Caco-2 (cell line): ENCODE data around the gene CHID1. TPM values are rescaled to one million over a fixed set of nuclear protein-coding genes. Genes with fewer than 3 reads are reported as not detected.

Experiments
- BruUV-seq: library from RNA; stranded (reverse); fragments of 400-500 nt; replicated peaks from 2 replicates; lab custom pipeline; 2021; lab: Mats Ljungman, UMichigan
- CTCF ChIA-PET: fragments of 300-600 bp; sonication (Branson Sonifier 250); formaldehyde crosslinking; loops from one replicate; lab custom pipeline; 2022; ENCODE audit warnings: antibody characterized with exemption; lab: Charles Lee
- POLR2A ChIA-PET: fragments of 300-600 bp; sonication (Branson Sonifier 250); formaldehyde crosslinking; loops from one replicate; lab custom pipeline; 2022; ENCODE audit warnings: antibody characterized with exemption; lab: Charles Lee
- DNase-seq, 2 experiments: peaks; one replicate each; pipeline versions ENCODE4 v3.0.0 to v3.0.0-alpha.2; 2020 to 2022
- H3K27me3 ChIP-seq: replicated peaks from 2 replicates; pipeline ENCODE4 v1.6.0; 2011; ENCODE audit warnings: low read length; ENCODE audit not compliant: control insufficient read depth, insufficient read depth
- H3K36me3 ChIP-seq: 2 replicates; pipeline ENCODE4 v1.5.1; 2011; ENCODE audit warnings: low read length; ENCODE audit not compliant: control insufficient read depth, insufficient read depth
- H3K4me1 ChIP-seq: fragments of 250-450 bp; sonication (Bioruptor Pico); 2 replicates; pipeline ENCODE4 v1.5.1; 2020; ENCODE audit warnings: mild to moderate bottlenecking
- H3K4me3 ChIP-seq: 2 replicates; pipeline ENCODE4 v1.5.1; 2011; ENCODE audit warnings: low read depth, mild to moderate bottlenecking, control low read depth, low read length
- H3K9me3 ChIP-seq: fragments of 250-450 bp; sonication (Bioruptor Pico); 2 replicates; pipeline ENCODE4 v1.5.1; 2020; ENCODE audit warnings: mild to moderate bottlenecking, moderate library complexity
- H3K27ac Mint-ChIP-seq: one replicate; pipeline ENCODE4 v1.8.0; 2022; ENCODE audit warnings: mixed read lengths; ENCODE audit not compliant: unreplicated experiment
- H3K27me3 Mint-ChIP-seq: one replicate; pipeline ENCODE4 v1.8.0; 2022; ENCODE audit warnings: mixed read lengths; ENCODE audit not compliant: insufficient read depth, unreplicated experiment
- H3K36me3 Mint-ChIP-seq: one replicate; pipeline ENCODE4 v1.8.0; 2022; ENCODE audit warnings: mild to moderate bottlenecking, mixed read lengths; ENCODE audit not compliant: insufficient read depth, unreplicated experiment
- H3K4me1 Mint-ChIP-seq: one replicate; pipeline ENCODE4 v1.8.0; 2022; ENCODE audit warnings: low read depth, mixed read lengths; ENCODE audit not compliant: unreplicated experiment
- H3K4me3 Mint-ChIP-seq: one replicate; pipeline ENCODE4 v1.8.0; 2022; ENCODE audit warnings: mild to moderate bottlenecking, moderate library complexity, mixed read lengths; ENCODE audit not compliant: unreplicated experiment
- H3K9me3 Mint-ChIP-seq: one replicate; pipeline ENCODE4 v1.8.0; 2022; ENCODE audit warnings: mixed read lengths; ENCODE audit not compliant: unreplicated experiment
- intact Hi-C: fragments of 100-400 bp; cut with micrococcal nuclease; formaldehyde crosslinking; loops from one replicate; pipeline ENCODE4 v1.10.0; 2022; ENCODE audit not compliant: unreplicated experiment
- total RNA-seq: library from RNA; stranded (reverse); gene quantifications from 2 replicates; pipeline ENCODE4 v1.2.3, GENCODE V29; 2022
- TF ChIP-seq, protein P1 (sequence below), 2 experiments: fragments of 200-600 bp in 1 of 2; IDR thresholded peaks; 1 replicate in 1 of 2; 2 replicates in 1 of 2; pipeline versions ENCODE4 v1.5.1 to v1.8.0; 2011 to 2022; ENCODE audit warnings: antibody characterized with exemption in 1 of 2, control low read depth in 1 of 2, inconsistent platforms in 1 of 2, low read depth in 1 of 2, low read length in 1 of 2, mild to moderate bottlenecking in 1 of 2, moderate library complexity in 1 of 2; ENCODE audit not compliant: insufficient read depth in 1 of 2, severe bottlenecking in 1 of 2, unreplicated experiment in 1 of 2

Gene CHID1
- total RNA-seq, 1 experiment from 2014 or later, result 180 TPM

DNA sequence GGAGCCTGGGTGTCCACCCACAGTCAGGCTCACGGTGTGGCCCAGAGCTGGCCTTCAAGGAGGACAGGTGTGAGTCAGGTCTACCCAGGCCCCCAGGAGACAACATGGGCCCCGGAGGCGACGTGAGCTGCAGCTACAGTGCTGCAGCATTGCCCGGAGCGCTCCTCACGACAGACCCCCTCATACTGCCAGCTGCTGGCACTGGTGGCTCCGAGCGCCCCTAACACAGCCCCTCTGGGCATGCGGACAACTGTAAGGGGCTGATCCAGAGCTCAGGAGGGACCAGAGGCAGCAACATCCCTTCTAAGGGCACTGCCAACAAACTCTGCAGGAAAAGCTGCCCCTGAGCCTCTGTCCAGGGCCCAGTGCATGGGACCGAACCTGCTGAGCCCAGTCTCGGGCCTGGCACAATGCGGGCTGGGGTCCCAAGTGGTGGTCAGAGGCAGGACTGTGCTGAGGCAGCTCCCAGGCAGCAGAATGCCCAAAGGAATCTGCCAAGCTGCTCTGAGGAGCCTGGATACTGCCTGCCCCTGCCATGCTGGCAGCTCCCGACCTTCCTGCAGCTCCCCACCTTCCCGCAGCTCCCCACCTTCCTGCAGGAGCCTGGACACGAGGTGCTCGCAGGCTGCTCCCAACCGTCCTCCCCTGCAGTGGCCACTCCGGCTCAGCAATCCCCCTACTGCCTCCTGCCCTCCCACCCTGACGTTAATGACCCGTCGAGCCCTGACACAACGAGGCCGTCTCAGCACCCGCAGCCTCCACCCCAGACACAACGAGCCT lies 15.1 kb downstream of the CHID1 start:
- intact Hi-C loops, result loop anchor here (5.0 kb wide), 1 partner anchor 152 kb away; no protein-coding TSS in a partner anchor
- no peak overlapping the region for H3K4me3 Mint-ChIP-seq
- ChIA-PET POLR2A (no interaction called here), CTCF (interaction anchor here (1.0 kb wide), 2 partner anchors 80 to 156 kb away, joined by 3 read pairs; no protein-coding TSS in a partner anchor)
- H3K4me1 ChIP-seq, result no peaks in the 10 kb centered on the region
- H3K36me3 ChIP-seq, result peaks cover 7% of the 10 kb centered on the region
- no peaks in the 10 kb centered on the region for H3K4me1 Mint-ChIP-seq
- DNase-seq, result no peak
- H3K9me3 Mint-ChIP-seq, result no peaks in the 10 kb centered on the region
- TF ChIP-seq, protein P1, sequence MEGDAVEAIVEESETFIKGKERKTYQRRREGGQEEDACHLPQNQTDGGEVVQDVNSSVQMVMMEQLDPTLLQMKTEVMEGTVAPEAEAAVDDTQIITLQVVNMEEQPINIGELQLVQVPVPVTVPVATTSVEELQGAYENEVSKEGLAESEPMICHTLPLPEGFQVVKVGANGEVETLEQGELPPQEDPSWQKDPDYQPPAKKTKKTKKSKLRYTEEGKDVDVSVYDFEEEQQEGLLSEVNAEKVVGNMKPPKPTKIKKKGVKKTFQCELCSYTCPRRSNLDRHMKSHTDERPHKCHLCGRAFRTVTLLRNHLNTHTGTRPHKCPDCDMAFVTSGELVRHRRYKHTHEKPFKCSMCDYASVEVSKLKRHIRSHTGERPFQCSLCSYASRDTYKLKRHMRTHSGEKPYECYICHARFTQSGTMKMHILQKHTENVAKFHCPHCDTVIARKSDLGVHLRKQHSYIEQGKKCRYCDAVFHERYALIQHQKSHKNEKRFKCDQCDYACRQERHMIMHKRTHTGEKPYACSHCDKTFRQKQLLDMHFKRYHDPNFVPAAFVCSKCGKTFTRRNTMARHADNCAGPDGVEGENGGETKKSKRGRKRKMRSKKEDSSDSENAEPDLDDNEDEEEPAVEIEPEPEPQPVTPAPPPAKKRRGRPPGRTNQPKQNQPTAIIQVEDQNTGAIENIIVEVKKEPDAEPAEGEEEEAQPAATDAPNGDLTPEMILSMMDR (IDR thresholded peaks at IDR 0.05; ENCODE audit: insufficient read depth in 1 of 2, low read depth in 1 of 2, low read length in 1 of 2, severe bottlenecking in 1 of 2, unreplicated experiment in 1 of 2), result no peak
- H3K27me3 ChIP-seq, result no peaks in the 10 kb centered on the region
- no peaks in the 10 kb centered on the region for H3K9me3 ChIP-seq
- no peaks in the 10 kb centered on the region for H3K27me3 Mint-ChIP-seq
- no peak overlapping the region for H3K27ac Mint-ChIP-seq
- no TSS peak for BruUV-seq
- no peak overlapping the region for H3K4me3 ChIP-seq
- H3K36me3 Mint-ChIP-seq, result peaks cover 33% of the 10 kb centered on the region

DNA sequence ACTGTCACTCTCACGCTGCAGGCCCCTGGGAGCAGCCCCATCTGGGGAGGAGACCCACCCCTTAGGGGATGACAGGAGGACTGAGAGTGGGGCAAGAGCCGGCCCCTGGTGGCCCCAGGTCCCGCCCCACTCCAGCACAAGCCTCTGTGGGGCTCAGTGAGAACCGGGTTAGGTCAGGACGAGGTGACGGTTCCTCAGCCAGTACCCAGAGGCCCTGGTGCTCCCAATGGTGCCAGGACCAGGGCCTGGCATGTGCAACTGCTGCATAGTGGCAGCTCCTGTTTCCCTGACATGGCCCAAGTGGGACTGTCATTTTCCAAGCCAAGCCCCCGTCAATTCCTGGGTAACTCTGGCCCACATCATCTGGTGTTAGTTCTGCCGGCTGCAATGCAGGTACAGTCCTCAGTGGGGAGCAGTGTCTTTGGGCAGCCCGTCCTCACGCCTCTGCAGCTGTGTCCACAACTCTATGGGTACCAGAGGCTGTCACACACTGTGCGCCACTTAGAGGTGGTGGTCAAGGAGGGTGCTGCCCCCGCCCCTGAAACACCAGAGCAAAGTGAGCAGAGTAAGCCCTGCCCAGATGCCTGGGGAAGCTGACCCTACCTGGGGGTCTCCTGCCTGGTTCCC lies 15.9 kb downstream of the CHID1 start:
- Histone ChIP-seq H3K9me3 (no peaks in the 10 kb centered on the region), H3K36me3 (peaks cover 3% of the 10 kb centered on the region), H3K4me1 (no peaks in the 10 kb centered on the region), H3K4me3 (no peak overlapping the region), H3K27me3 (no peaks in the 10 kb centered on the region)
- intact Hi-C loops, result loop anchor here (5.0 kb wide), 1 partner anchor 153 kb away; no protein-coding TSS in a partner anchor
- TF ChIP-seq, protein P1 (IDR thresholded peaks at IDR 0.05; ENCODE audit: insufficient read depth in 1 of 2, low read depth in 1 of 2, low read length in 1 of 2, severe bottlenecking in 1 of 2, unreplicated experiment in 1 of 2), result peak in 1 of 2 experiments; percentile 24
- ChIA-PET CTCF (interaction anchor here (0.7 to 1.0 kb wide), 4 partner anchors 13 to 157 kb away, joined by 3 to 4 read pairs (median 3); no protein-coding TSS in a partner anchor), POLR2A (no interaction called here)
- no peak for DNase-seq
- Mint-ChIP-seq H3K4me1 (no peaks in the 10 kb centered on the region), H3K27me3 (no peaks in the 10 kb centered on the region), H3K27ac (no peak overlapping the region), H3K36me3 (peaks cover 37% of the 10 kb centered on the region), H3K9me3 (no peaks in the 10 kb centered on the region), H3K4me3 (no peak overlapping the region)
- no TSS peak for BruUV-seq

DNA sequence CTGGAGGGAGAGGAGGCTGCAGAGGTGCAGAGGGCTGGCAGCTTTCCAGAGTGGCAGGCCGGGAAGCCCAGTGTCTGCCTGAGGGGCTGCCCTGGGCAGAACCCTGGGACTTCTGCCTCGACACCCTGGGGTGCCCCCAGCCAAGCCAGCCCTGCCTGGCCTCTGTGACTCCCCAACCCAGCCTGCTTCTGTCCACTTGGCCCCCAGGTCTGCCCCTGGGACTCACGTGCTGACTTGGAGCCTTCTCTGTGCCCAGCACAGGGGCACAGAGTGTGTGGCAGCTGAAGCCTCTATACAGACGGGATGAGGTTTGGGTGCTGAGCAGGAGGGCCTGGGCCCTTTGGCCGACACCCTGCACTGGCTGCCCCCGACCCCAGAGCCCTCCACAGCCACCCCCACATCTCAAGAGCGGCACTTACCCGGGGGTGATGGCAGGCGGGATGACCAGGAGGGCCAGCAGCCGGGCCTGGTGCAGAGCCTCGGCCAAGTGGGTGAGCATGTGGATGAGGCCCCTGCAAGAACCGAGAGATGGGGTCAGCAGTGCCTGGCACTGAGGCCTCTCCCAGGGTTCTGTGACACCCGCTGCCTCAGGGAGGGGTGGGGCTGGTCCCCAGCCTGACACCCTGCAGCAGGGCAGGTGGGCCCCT lies 17.5 kb downstream of the CHID1 start:
- Mint-ChIP-seq H3K27ac (no peak overlapping the region), H3K27me3 (no peaks in the 10 kb centered on the region), H3K36me3 (peaks cover 43% of the 10 kb centered on the region), H3K4me1 (no peaks in the 10 kb centered on the region), H3K9me3 (no peaks in the 10 kb centered on the region), H3K4me3 (no peak overlapping the region)
- DNase-seq, result no peak
- intact Hi-C loops, result no loop called here
- H3K36me3 ChIP-seq, result no peaks in the 10 kb centered on the region; the same call in none of the 2 replicates
- ChIA-PET CTCF (no interaction called here), POLR2A (no interaction called here)
- no peaks in the 10 kb centered on the region for H3K4me1 ChIP-seq
- H3K27me3 ChIP-seq, result no peaks in the 10 kb centered on the region
- H3K9me3 ChIP-seq, result no peaks in the 10 kb centered on the region
- TF ChIP-seq, protein P1 (IDR thresholded peaks at IDR 0.05; ENCODE audit: insufficient read depth in 1 of 2, low read depth in 1 of 2, low read length in 1 of 2, severe bottlenecking in 1 of 2, unreplicated experiment in 1 of 2), result no peak
- BruUV-seq, result no TSS peak
- no peak overlapping the region for H3K4me3 ChIP-seq
